Measurements from ENCODE around the gene NRP1. TPM values are rescaled to one million over a fixed set of nuclear protein-coding genes. Genes with fewer than 3 reads are reported as not detected.

Gene NRP1
- polyA plus RNA-seq, 3 donors, result 1.1 to 1.7 (median 1.3) TPM

GRCh38 chr10:33279811-33280602, 54.5 kb downstream of the NRP1 start:
- Histone ChIP-seq H3K79me2 (ENCODE audit: insufficient read depth, low read length) (no peaks in the 10 kb centered on the region), H3K27me3 (ENCODE audit: control insufficient read depth in 2 of 2, insufficient read depth in 2 of 2, low read length in 2 of 2) (peaks cover 0 to 6% of the 10 kb centered on the region in 2 donors), H3K9me3 (replicated peaks in 1 of 2; ENCODE audit: control insufficient read depth in 1 of 2, insufficient read depth in 1 of 2, low read length in 2 of 2) (no peaks in the 10 kb centered on the region), H2AFZ (ENCODE audit: insufficient read depth, low read depth, low read length, poor library complexity, severe bottlenecking) (no peak overlapping the region), H3K4me3 (replicated peaks in 1 of 3; ENCODE audit: low read depth in 2 of 3, low read length in 3 of 3) (no peak overlapping the region), H3K4me2 (replicated peaks; ENCODE audit: extremely low read depth, low read length, poor library complexity, severe bottlenecking) (no peak overlapping the region), H3K4me1 (ENCODE audit: control insufficient read depth in 1 of 2, insufficient read depth in 2 of 2, low read length in 2 of 2) (no peaks in the 10 kb centered on the region), H3K36me3 (replicated peaks in 1 of 2; ENCODE audit: control insufficient read depth in 1 of 2, insufficient read depth in 2 of 2, low read length in 2 of 2) (no peaks in the 10 kb centered on the region), H4K20me1 (ENCODE audit: insufficient read depth, low read length) (no peaks in the 10 kb centered on the region), H3K27ac (ENCODE audit: low read depth in 1 of 2, low read length in 2 of 2) (no peak overlapping the region), H3K9ac (ENCODE audit: insufficient read depth, low read length, poor library complexity, severe bottlenecking) (no peak overlapping the region)
- no peaks in the 10 kb centered on the region for H3K4me1 Mint-ChIP-seq
- H3K4me3 Mint-ChIP-seq, result no peak overlapping the region
- intact Hi-C loops (cut with micrococcal nuclease), result no loop called here
- no peak overlapping the region for H3K27ac Mint-ChIP-seq
- peaks cover 0 to 2% (median 0%) of the 10 kb centered on the region in 7 donors for H3K9me3 Mint-ChIP-seq
- H3K36me3 Mint-ChIP-seq, result no peaks in the 10 kb centered on the region
- peaks cover 7 to 13% (median 7%) of the 10 kb centered on the region in 3 donors for H3K27me3 Mint-ChIP-seq (ENCODE audit: low read depth in 3 of 3)
- DNase-seq, result no peak
- TF ChIP-seq CTCF (IDR thresholded peaks at IDR 0.05), result no peak
- 100% methylated on average over 1 of the region's 5 CpGs for WGBS (ENCODE audit: insufficient coverage)

GRCh38 chr10:33279276-33279675, 55.2 kb downstream of the NRP1 start:
- no peaks in the 10 kb centered on the region for H4K20me1 ChIP-seq (ENCODE audit: insufficient read depth, low read length)
- Mint-ChIP-seq H3K4me3 (no peak overlapping the region), H3K27me3 (ENCODE audit: low read depth in 3 of 3) (peaks cover 11 to 18% (median 12%) of the 10 kb centered on the region in 3 donors), H3K9me3 (peaks cover 0 to 2% (median 0%) of the 10 kb centered on the region in 7 donors), H3K27ac (no peak overlapping the region), H3K4me1 (no peaks in the 10 kb centered on the region), H3K36me3 (no peaks in the 10 kb centered on the region)
- intact Hi-C loops (cut with micrococcal nuclease), result no loop called here
- H3K36me3 ChIP-seq (replicated peaks in 1 of 2; ENCODE audit: control insufficient read depth in 1 of 2, insufficient read depth in 2 of 2, low read length in 2 of 2), result no peaks in the 10 kb centered on the region
- TF ChIP-seq CTCF (IDR thresholded peaks at IDR 0.05), result no peak
- H3K4me2 ChIP-seq (replicated peaks; ENCODE audit: extremely low read depth, low read length, poor library complexity, severe bottlenecking), result no peak overlapping the region
- H3K4me3 ChIP-seq (replicated peaks in 1 of 3; ENCODE audit: low read depth in 2 of 3, low read length in 3 of 3), result no peak overlapping the region
- no peak for DNase-seq
- WGBS (ENCODE audit: insufficient coverage), result 85% methylated on average over 3 of the region's 5 CpGs
- H3K79me2 ChIP-seq (ENCODE audit: insufficient read depth, low read length), result no peaks in the 10 kb centered on the region
- no peak overlapping the region for H3K9ac ChIP-seq (ENCODE audit: insufficient read depth, low read length, poor library complexity, severe bottlenecking)
- no peaks in the 10 kb centered on the region for H3K4me1 ChIP-seq (ENCODE audit: control insufficient read depth in 1 of 2, insufficient read depth in 2 of 2, low read length in 2 of 2)
- H3K27me3 ChIP-seq (ENCODE audit: control insufficient read depth in 2 of 2, insufficient read depth in 2 of 2, low read length in 2 of 2), result peaks cover 0 to 6% of the 10 kb centered on the region in 2 donors
- no peak overlapping the region for H2AFZ ChIP-seq (ENCODE audit: insufficient read depth, low read depth, low read length, poor library complexity, severe bottlenecking)
- H3K9me3 ChIP-seq (replicated peaks in 1 of 2; ENCODE audit: control insufficient read depth in 1 of 2, insufficient read depth in 1 of 2, low read length in 2 of 2), result no peaks in the 10 kb centered on the region
- no peak overlapping the region for H3K27ac ChIP-seq (ENCODE audit: low read depth in 1 of 2, low read length in 2 of 2)
